CMK (cell line): Measurements from ENCODE around the gene KLHL25.

Experiments used
- DNase-seq: peaks from one replicate; pipeline ENCODE4 v3.0.0-alpha.2; 2010; ENCODE audit warnings: low read depth

The KLHL25 gene

GRCh38 chr15:85777250-85778106, 17.2 kb downstream of the KLHL25 start:
- no peak for DNase-seq

DNA sequence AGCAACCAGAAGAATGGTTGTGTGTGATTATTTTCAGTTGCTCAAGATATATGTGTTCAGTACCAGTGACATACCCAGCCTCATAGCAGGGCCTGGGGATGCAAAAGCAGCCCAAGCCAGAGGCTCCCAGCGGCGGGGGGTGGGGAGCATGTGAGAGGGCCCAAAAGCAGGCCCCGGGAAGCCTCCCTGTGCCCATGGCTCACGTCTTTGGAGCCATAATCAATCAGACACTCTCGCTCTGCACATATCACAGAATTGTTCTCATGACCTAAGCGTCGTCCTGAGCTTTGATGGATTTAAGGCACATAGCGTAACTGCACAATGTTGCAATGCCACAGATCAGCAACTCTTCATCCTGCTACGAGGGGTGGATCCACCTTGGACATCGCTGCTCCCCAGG, 20.8 kb downstream of the KLHL25 start:
- DNase-seq, result no peak

- DNase-seq, result no peak
Observed at GRCh38 chr15:85773249-85773648, 21.5 kb downstream of the KLHL25 start.

GRCh38 chr15:85772668-85773067, 22.1 kb downstream of the KLHL25 start:
- no peak for DNase-seq

GRCh38 chr15:85771781-85772445, 22.8 kb downstream of the KLHL25 start:
- no peak for DNase-seq

- DNase-seq, result no peak
Observed at GRCh38 chr15:85771271-85771670, 23.5 kb downstream of the KLHL25 start.

- no peak for DNase-seq
Observed at GRCh38 chr15:85770096-85771041, 24.4 kb downstream of the KLHL25 start.

DNA sequence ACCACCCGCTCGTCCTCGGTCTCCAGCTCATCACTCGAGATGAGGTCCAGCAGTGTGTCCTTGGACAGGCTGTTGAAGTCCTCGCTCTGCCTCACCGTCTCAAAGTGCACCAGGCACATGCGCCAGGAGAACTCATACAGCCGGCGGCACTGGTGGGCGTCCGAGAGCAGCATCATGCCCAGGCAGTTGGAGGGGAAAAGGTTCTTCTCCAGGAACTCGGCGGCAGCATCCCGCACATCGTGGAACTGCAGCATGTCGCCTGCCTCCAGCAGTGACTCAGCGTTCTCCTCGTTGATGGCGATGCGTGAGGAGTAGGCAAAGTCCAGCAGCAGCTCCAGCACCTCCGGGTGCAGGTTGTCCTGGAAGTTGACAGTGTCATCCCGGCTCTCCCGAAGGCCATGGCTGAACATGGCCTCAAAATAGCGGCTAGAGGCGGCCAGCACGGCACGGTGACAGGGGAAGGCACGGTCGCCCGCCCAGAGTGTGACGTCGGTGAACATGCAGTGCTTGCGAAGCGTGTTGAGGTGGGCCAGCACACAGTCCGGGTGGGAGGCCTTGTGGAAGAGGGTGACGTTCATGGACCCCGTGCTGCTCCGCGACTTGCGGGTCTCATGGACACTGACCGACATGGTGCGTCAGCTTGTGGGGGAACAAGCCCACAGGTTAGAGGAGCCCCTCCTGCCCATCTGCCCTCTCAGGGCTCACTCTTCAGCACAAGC, 25.4 kb downstream of the KLHL25 start:
- DNase-seq, result no peak

GRCh38 chr15:85768595-85769168, 26.0 kb downstream of the KLHL25 start:
- DNase-seq, result no peak

DNA sequence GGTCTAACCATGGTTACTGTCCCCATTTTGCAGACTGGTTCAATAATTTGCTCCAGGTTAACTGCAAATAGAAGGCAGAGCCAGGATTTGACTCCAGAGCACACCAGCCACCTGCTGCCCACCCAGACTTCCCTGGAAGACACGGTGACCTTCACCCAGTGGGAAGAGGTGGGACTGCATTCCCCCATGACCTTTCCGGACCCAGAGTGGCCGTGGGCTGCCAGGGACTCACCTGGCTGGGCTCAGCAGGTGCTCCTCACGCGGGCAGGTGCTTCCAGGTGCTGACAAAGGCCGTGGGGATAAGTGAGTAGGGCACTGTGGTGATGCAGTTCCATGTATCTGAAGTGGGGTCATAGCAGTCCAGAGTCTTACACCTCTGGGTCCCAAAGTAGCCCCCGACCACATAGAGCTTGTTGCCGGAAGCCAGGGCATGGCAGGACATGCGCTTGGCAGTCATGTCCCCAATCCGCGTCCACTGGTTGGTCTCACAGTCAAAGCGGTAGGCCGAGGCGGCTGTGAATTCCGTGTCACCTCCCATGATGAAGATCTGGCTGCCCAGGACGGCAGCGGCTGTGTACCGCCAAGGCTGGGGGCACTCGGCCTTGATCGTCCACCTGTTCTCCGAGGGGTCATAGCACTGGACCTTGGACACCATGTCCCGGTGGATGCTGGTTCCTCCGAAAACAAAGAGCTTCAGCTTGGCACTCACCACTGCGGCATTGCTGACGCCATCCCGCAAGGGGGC, 26.8 kb downstream of the KLHL25 start:
- no peak for DNase-seq

DNA sequence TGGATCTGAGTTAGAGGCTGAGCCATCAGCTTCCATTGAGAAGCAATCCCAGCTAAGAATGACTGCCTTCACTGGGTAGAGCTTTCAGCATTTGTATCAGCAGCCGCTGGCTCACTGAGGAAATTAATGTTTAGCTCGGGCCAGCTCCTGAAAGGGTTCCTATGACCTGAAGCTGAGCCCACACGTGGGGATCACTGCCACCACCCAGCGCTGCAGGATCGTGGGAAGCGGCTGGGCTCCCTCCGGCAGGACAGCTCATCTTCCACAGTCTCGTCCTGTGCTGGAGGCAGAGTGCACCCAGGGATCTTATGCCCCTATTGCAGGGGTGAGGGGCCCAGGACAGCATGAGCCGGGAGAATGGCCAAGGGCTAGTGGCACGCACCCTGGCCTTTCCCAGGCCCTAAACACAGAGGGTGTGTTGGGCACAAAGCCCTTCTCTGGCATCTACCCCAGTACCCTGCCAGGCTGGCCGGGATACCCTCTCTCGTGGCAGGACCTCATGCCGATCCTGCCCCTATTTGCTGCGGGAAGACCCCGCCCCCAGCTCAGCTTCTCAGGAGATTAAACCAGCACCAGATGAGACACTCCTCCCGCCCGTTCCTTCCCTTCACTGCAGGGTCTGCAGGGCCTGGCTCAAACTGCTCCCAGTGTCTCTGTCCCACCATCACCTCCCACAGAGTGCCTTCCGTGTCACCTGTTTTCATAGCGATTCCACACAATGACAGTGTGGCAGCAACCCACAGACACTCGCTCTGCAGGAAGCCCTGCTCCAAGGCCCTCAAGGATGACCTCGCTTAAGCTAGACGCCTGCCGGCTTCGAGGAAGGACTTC, 28.5 kb downstream of the KLHL25 start:
- no peak for DNase-seq

DNA sequence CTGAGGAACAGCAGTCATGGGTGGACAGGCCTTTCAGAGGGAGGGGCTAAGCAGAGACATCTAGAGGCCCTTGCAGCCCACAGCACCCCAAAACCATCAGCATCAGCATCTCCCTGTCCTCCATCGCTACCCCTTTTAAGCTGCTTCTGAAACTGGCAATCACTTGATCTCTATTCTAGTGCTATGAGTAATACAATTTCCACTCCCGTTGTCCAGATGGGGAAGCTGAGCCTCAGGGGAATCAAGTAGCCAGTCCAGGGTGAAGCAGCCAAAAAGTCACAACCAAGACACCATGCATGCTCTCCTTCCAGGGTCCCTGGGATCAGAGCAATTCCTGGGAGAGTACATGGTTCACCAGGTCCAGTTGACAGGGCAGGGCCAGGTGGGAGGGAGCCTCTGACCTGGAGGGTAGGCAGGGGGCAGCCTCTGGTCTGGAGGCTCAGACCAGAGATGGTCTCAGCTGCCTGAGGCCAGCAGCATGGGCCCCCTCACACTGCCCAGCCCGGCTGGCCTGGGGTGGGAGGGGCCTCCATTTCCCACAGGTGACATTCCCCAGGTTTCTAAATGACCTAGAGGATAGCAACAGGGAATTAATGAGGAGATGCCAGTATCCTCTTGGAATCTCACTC, 30.0 kb downstream of the KLHL25 start:
- no peak for DNase-seq

DNA sequence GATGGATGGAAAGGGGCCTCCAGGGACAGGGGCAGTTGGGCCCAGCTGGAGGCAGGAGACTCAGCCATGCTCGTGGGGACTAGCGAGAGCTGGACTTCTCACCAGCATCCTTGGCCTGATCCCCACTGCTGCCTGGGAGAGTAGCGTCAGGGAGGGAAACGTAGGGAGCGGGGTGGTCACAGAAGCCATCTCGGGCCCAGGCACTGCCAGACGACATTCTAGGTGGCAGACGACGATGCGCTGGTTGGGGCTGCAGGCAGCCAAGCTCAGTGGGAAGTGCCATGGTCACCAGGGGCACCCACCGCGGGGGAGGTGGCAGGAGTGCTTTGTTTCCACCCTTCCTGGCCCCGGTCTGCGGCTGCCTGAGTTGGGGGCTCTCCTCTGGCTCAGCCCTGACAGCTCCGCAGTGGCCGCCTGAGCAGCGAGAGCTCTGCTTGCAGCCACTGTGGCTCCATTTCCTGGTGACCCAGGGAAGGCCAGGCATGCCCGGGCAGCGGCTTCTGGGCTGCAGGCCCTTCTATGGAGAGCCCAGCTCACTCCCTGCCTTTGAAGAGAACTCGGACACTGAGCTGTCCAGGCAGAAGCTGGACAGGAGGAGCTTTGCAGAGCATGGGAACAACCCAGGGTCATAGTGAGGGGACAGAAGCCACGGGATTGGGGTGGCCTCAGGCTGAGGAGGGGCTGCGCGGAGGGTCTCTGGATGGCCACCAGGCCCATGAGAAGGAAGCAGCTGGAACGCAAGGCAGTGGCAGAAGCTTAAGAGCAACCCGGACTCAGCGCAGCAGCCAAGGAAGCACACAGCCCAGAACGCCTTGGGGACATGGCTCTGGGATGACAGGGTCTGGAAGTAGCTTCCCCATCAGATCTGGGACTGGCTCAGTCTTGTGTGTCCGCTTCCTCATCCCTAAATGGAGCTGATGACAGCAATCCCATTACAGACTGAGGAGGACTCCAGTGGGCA, 30.8 kb downstream of the KLHL25 start:
- no peak for DNase-seq

DNA sequence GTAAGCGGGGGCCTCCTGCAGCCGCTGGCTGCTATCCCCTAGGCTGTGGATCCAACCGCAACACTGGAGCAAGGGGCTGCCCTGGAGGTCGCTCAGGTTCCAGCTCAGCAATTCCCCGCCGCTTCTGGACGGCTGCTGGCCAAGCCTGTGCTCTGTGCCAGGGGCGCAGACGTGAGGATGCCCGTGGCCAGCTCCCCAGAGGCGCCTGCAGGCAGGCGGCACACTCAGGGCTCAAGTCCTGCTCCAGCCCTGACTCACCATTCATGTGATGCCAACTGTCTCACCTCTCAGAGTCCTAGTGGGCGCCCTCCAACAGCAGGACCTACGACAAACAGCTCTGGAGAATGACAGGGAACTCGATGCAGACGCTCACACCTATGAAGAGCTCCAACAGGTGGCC, 31.6 kb downstream of the KLHL25 start:
- no peak for DNase-seq

- DNase-seq, result no peak
Observed at GRCh38 chr15:85762756-85763127, 32.0 kb downstream of the KLHL25 start.

- DNase-seq, result no peak
Observed at GRCh38 chr15:85762039-85762755, 32.5 kb downstream of the KLHL25 start.

- no peak for DNase-seq
Observed at GRCh38 chr15:85761635-85762034, 33.1 kb downstream of the KLHL25 start.
